Neural progenitor cell (in vitro differentiated cells): Measurements from ENCODE around the gene SAPCD2. TPM values are rescaled to one million over a fixed set of nuclear protein-coding genes. Genes with fewer than 3 reads are reported as not detected.

Experiments
- DNase-seq: peaks from one replicate; pipeline ENCODE4 v3.0.0-alpha.2; 2016; ENCODE audit warnings: low spot score
- H2AFZ ChIP-seq: fragments of 200-600 bp; sonication (generic); replicated peaks from 2 replicates; pipeline ENCODE4 v1.6.1; 2016; ENCODE audit warnings: antibody characterized with exemption
- H3F3A ChIP-seq: fragments of 200-600 bp; sonication (generic); 2 replicates; pipeline ENCODE4 v1.6.1; 2016; ENCODE audit warnings: antibody characterized with exemption, low read depth
- H3K27ac ChIP-seq: fragments of 200-600 bp; sonication (generic); 2 replicates; pipeline ENCODE4 v1.5.1; 2016; ENCODE audit warnings: mild to moderate bottlenecking
- H3K27me3 ChIP-seq: fragments of 200-600 bp; sonication (generic); 2 replicates; pipeline ENCODE4 v1.6.1; 2016; ENCODE audit warnings: mild to moderate bottlenecking, moderate library complexity
- H3K36me3 ChIP-seq: fragments of 200-600 bp; sonication (generic); 2 replicates; pipeline ENCODE4 v1.5.1; 2016
- H3K4me1 ChIP-seq: fragments of 200-600 bp; sonication (generic); 2 replicates; pipeline ENCODE4 v1.6.1; 2016; ENCODE audit warnings: mixed run types
- H3K4me2 ChIP-seq: fragments of 200-600 bp; sonication (generic); 2 replicates; pipeline ENCODE4 v1.6.1; 2016
- H3K4me3 ChIP-seq: fragments of 200-600 bp; sonication (generic); 2 replicates; pipeline ENCODE4 v1.5.1; 2016
- H3K79me2 ChIP-seq: fragments of 200-600 bp; sonication (generic); 2 replicates; pipeline ENCODE4 v1.6.1; 2016; ENCODE audit warnings: low read depth
- H3K9ac ChIP-seq: fragments of 200-600 bp; sonication (generic); 2 replicates; pipeline ENCODE4 v1.6.1; 2016
- H3K9me3 ChIP-seq: fragments of 200-600 bp; sonication (generic); 2 replicates; pipeline ENCODE4 v1.5.1; 2016; ENCODE audit warnings: low read depth
- H4K20me1 ChIP-seq: fragments of 200-600 bp; sonication (generic); 2 replicates; pipeline ENCODE4 v1.6.1; 2016; ENCODE audit warnings: low read depth
- H3K27ac Mint-ChIP-seq: 3 replicates; pipeline ENCODE4 v1.8.0; 2021; ENCODE audit warnings: mixed read lengths
- H3K27me3 Mint-ChIP-seq: 2 replicates; pipeline ENCODE4 v1.8.0; 2022; ENCODE audit warnings: low read depth, mild to moderate bottlenecking, inconsistent platforms, moderate library complexity, mixed read lengths; ENCODE audit not compliant: insufficient read depth
- H3K36me3 Mint-ChIP-seq: 3 replicates; pipeline ENCODE4 v1.8.0; 2021; ENCODE audit warnings: mixed read lengths
- H3K4me1 Mint-ChIP-seq: 3 replicates; pipeline ENCODE4 v1.8.0; 2021; ENCODE audit warnings: mixed read lengths
- H3K4me3 Mint-ChIP-seq: 3 replicates; pipeline ENCODE4 v1.8.0; 2021; ENCODE audit warnings: mild to moderate bottlenecking, moderate library complexity, mixed read lengths
- H3K9me3 Mint-ChIP-seq: 3 replicates; pipeline ENCODE4 v1.8.0; 2020; ENCODE audit warnings: mixed read lengths
- EZH2 ChIP-seq: fragments of 200-600 bp; sonication (generic); IDR thresholded peaks from 2 replicates; pipeline ENCODE4 v1.6.1; 2017; ENCODE audit warnings: antibody characterized with exemption, mild to moderate bottlenecking, moderate library complexity
- EZH2phosphoT487 ChIP-seq: fragments of 200-600 bp; sonication (generic); IDR thresholded peaks from 2 replicates; pipeline ENCODE4 v1.6.1; 2017; ENCODE audit warnings: antibody characterized with exemption
- total RNA-seq: library from RNA; depleted of rRNA; stranded (reverse); fragments of >200 nt; gene quantifications from 2 replicates; pipeline ENCODE4 v1.2.3, GENCODE V29; 2015; ENCODE audit warnings: low replicate concordance
- TF ChIP-seq, protein P1 (sequence below): fragments of 200-600 bp; sonication (generic); IDR thresholded peaks from 2 replicates; pipeline ENCODE4 v1.5.1; 2017; ENCODE audit warnings: antibody characterized with exemption, mild to moderate bottlenecking

SAPCD2 gene
- total RNA-seq, 1 donor from 2014 or later: 5.7 TPM

DNA sequence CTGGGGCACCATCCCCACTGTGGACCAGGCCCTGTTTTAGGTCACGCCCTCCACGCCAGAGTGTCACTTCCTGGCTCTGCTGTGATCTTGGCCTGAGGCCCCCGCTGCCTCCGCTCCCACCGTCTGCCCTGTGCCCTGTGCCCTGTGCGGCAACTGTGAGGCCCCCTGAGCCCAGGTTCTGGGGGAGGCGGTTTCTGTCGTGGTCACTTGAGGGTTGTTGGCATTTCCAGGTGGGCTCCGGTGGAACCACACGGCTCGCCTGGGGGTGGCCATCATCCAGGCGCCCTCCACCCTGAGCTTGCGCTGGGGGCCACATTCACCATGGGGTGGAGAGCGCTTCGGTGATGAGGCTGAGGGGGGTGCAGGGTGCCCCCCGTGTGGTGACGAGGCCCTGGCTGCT is 37.6 kb upstream of the SAPCD2 start:
- H3K9me3 ChIP-seq: no peaks in the 10 kb centered on the region
- Mint-ChIP-seq H3K4me1 (no peaks in the 10 kb centered on the region), H3K27me3 (peaks cover 5% of the 10 kb centered on the region), H3K9me3 (peaks cover 3% of the 10 kb centered on the region), H3K36me3 (peaks cover 4% of the 10 kb centered on the region), H3K27ac (no peak overlapping the region), H3K4me3 (no peak overlapping the region)
- TF ChIP-seq EZH2: no peak
- TF ChIP-seq, protein P1, sequence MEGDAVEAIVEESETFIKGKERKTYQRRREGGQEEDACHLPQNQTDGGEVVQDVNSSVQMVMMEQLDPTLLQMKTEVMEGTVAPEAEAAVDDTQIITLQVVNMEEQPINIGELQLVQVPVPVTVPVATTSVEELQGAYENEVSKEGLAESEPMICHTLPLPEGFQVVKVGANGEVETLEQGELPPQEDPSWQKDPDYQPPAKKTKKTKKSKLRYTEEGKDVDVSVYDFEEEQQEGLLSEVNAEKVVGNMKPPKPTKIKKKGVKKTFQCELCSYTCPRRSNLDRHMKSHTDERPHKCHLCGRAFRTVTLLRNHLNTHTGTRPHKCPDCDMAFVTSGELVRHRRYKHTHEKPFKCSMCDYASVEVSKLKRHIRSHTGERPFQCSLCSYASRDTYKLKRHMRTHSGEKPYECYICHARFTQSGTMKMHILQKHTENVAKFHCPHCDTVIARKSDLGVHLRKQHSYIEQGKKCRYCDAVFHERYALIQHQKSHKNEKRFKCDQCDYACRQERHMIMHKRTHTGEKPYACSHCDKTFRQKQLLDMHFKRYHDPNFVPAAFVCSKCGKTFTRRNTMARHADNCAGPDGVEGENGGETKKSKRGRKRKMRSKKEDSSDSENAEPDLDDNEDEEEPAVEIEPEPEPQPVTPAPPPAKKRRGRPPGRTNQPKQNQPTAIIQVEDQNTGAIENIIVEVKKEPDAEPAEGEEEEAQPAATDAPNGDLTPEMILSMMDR: no peak
- no peak for TF ChIP-seq EZH2phosphoT487
- H3K79me2 ChIP-seq: no peaks in the 10 kb centered on the region
- no peak overlapping the region for H3K4me3 ChIP-seq
- no peak for DNase-seq
- H3F3A ChIP-seq: no peaks in the 10 kb centered on the region
- no peaks in the 10 kb centered on the region for H4K20me1 ChIP-seq
- no peak overlapping the region for H3K27ac ChIP-seq
- H3K4me2 ChIP-seq: no peak overlapping the region
- H2AFZ ChIP-seq: no peak overlapping the region
- no peak overlapping the region for H3K9ac ChIP-seq
- H3K4me1 ChIP-seq: no peaks in the 10 kb centered on the region
- H3K27me3 ChIP-seq: peaks cover 8% of the 10 kb centered on the region
- no peaks in the 10 kb centered on the region for H3K36me3 ChIP-seq

DNA sequence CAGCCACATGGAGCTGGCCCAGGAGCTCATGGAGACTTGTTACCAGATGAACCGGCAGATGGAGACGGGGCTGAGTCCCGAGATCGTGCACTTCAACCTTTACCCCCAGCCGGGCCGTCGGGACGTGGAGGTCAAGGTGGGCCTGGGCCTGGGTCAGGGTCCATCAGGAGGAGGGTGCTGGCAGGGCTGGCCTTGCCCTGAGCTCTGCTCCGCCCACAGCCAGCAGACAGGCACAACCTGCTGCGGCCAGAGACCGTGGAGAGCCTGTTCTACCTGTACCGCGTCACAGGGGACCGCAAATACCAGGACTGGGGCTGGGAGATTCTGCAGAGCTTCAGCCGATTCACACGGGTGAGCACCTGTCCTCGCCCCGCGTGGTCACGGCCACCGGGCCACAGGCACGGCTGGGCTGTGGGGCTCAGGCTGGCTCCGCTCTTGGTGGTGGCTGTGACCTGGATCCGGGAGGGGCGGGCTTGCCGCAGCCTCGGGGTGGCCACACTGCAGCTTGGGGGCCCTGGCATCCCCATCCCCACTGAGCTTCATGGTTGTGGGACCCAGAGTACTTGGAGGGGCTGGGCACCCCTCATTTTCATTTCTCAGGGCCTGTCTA is 37.1 kb upstream of the SAPCD2 start:
- H3K79me2 ChIP-seq: no peaks in the 10 kb centered on the region
- no peaks in the 10 kb centered on the region for H4K20me1 ChIP-seq
- Mint-ChIP-seq H3K9me3 (peaks cover 3% of the 10 kb centered on the region), H3K27ac (no peak overlapping the region), H3K36me3 (peaks cover 4% of the 10 kb centered on the region), H3K27me3 (peaks cover 5% of the 10 kb centered on the region), H3K4me1 (no peaks in the 10 kb centered on the region), H3K4me3 (no peak overlapping the region)
- H3K9ac ChIP-seq: no peak overlapping the region
- H3K27me3 ChIP-seq: peaks cover 3% of the 10 kb centered on the region
- peaks cover 2% of the 10 kb centered on the region for H3F3A ChIP-seq
- no peaks in the 10 kb centered on the region for H3K36me3 ChIP-seq
- no peaks in the 10 kb centered on the region for H3K4me1 ChIP-seq
- no peak overlapping the region for H3K27ac ChIP-seq
- no peak overlapping the region for H3K4me3 ChIP-seq
- H2AFZ ChIP-seq: no peak overlapping the region
- H3K4me2 ChIP-seq: no peak overlapping the region
- TF ChIP-seq EZH2 (no peak), EZH2phosphoT487 (no peak)
- TF ChIP-seq, protein P1: no peak
- no peak for DNase-seq
- no peaks in the 10 kb centered on the region for H3K9me3 ChIP-seq

GRCh38 chr9:137106662-137107250 is 36.4 kb upstream of the SAPCD2 start:
- Mint-ChIP-seq H3K4me3 (no peak overlapping the region), H3K9me3 (peaks cover 3% of the 10 kb centered on the region), H3K36me3 (peaks cover 4% of the 10 kb centered on the region), H3K27ac (no peak overlapping the region), H3K4me1 (no peaks in the 10 kb centered on the region), H3K27me3 (peaks cover 5% of the 10 kb centered on the region)
- no peak overlapping the region for H3K9ac ChIP-seq
- H3K4me3 ChIP-seq: no peak overlapping the region
- no peaks in the 10 kb centered on the region for H3K36me3 ChIP-seq
- no peaks in the 10 kb centered on the region for H3K79me2 ChIP-seq
- H3K9me3 ChIP-seq: no peaks in the 10 kb centered on the region
- H2AFZ ChIP-seq: no peak overlapping the region
- no peak overlapping the region for H3K4me2 ChIP-seq
- H3K4me1 ChIP-seq: no peaks in the 10 kb centered on the region
- no peak for DNase-seq
- TF ChIP-seq EZH2 (no peak), EZH2phosphoT487 (no peak)
- TF ChIP-seq, protein P1: no peak
- no peaks in the 10 kb centered on the region for H3K27me3 ChIP-seq
- H3F3A ChIP-seq: peaks cover 8% of the 10 kb centered on the region
- H4K20me1 ChIP-seq: no peaks in the 10 kb centered on the region
- H3K27ac ChIP-seq: no peak overlapping the region
